NCI-H146 (cell line): ENCODE results near the gene ZNF146.
"Not testable (repeated sequence)": the region's sequence is repeated elsewhere in the genome, so short reads cannot be mapped to it uniquely, and the experiment has no call there.

Experiments
- DNase-seq: peaks from one replicate; lab custom pipeline; 2025; lab: John Stamatoyannopoulos, UW

ZNF146 gene

GRCh38 chr19:36236304-36236945 is 21.5 kb downstream of the ZNF146 start:
- DNase-seq: no peak

DNA sequence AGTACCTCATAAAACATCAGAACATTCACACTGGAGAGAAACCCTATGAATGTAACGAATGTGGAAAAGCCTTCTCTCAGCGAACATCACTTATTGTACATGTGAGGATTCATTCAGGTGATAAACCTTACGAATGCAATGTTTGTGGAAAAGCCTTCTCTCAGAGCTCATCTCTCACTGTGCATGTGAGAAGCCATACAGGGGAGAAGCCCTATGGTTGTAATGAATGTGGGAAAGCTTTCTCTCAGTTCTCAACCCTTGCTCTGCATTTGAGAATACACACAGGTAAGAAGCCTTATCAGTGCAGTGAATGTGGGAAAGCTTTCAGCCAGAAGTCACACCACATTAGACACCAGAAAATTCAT is 22.0 kb downstream of the ZNF146 start:
- DNase-seq: no peak

DNA sequence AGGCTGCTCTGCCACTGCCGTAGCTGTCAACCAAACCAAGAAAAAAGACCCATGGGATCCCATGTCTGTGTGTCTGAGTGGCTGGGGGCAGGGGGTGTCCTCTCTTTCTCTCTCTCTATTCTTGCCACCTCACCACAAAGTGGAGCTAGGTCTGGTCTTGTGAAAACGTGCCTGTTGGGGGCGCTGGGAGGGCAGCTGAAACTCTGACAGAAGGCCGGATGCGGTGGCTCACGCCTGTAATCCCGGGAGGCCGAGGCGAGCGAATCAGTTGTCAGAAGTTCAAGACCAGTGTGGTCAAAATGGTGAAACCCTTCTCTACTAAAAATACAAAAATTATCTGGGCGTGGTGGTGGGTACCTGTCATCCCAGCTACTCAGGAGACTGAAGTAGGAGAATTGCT is 29.2 kb downstream of the ZNF146 start:
- DNase-seq: no peak

GRCh38 chr19:36245210-36246005 is 30.5 kb downstream of the ZNF146 start:
- DNase-seq: no peak

GRCh38 chr19:36246006-36246481 is 31.1 kb downstream of the ZNF146 start:
- no peak for DNase-seq

DNA sequence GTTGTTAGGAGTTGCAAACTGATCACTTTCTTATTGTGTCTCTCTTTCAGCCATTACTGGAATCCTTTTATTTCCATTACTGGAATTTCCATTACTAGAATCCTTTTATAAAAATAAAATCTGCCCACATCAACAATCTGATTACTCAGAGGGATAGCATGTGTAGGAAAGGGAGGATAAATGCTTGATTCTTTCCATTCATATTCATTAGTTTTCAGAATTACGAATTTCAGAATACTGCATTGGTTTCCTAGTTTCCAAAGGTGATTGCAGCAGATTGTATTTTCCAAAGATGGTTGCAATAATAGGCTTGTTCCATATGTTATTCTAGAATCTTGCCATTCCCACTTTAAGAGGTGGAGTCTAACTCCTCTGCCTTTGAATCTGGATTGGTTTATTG is 37.1 kb downstream of the ZNF146 start:
- DNase-seq: no peak

- DNase-seq: no peak
Measured at GRCh38 chr19:36254848-36255247, 39.9 kb downstream of the ZNF146 start.

- no peak for DNase-seq
Measured at GRCh38 chr19:36255316-36255715, 40.4 kb downstream of the ZNF146 start.

- DNase-seq: no peak
Measured at GRCh38 chr19:36256064-36256463, 41.2 kb downstream of the ZNF146 start.

- DNase-seq: no peak
Measured at GRCh38 chr19:36256853-36257519, 42.1 kb downstream of the ZNF146 start.

DNA sequence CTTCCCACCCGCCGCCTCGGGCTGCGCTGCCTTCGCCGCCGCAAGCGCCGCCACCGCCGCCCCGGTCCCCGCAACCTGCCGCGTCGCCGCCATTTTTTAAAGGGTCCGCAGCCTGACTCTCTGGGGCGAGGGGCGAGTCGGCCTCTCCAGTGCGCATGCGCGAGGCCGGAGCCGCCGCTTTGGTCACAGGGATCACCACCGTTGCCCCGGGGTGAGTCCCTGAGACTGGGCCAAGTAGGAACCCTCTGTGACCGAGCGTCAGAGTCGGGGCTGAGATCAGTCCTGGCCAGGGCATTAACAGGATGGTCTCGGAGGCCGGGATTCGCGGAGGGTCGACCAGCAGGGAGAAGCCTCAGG is 42.6 kb downstream of the ZNF146 start:
- no peak for DNase-seq

- DNase-seq: no peak
Measured at GRCh38 chr19:36258028-36258875, 43.3 kb downstream of the ZNF146 start.

- no peak for DNase-seq
Measured at GRCh38 chr19:36259211-36259610, 44.3 kb downstream of the ZNF146 start.

GRCh38 chr19:36265064-36265463 is 50.2 kb downstream of the ZNF146 start:
- DNase-seq: no peak

DNA sequence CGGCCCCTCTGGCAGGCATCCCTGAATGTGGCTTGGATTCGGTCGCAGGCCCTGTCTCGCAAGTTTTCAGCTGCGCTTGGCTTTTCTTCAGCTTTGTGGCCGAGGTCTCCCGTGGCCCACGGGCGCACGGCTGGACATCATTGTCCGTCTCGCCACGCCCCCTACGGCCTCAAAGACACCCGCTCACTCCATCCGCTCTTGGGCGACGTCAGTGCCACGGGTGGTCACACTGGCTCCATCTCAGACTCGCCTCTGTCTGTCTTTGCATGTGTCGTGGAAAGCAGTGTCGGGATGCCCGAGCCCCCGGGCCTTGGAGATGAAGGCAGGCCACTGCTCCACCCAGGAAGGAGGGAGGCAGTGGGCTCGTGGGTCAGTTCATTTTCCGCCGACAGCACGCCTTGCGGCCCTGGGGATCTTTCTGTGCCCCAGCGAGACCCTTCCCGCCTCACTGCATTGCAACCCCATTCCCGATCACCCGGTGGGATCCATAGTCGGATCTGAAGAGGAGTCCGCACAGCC is 51.0 kb downstream of the ZNF146 start:
- DNase-seq: no peak

DNA sequence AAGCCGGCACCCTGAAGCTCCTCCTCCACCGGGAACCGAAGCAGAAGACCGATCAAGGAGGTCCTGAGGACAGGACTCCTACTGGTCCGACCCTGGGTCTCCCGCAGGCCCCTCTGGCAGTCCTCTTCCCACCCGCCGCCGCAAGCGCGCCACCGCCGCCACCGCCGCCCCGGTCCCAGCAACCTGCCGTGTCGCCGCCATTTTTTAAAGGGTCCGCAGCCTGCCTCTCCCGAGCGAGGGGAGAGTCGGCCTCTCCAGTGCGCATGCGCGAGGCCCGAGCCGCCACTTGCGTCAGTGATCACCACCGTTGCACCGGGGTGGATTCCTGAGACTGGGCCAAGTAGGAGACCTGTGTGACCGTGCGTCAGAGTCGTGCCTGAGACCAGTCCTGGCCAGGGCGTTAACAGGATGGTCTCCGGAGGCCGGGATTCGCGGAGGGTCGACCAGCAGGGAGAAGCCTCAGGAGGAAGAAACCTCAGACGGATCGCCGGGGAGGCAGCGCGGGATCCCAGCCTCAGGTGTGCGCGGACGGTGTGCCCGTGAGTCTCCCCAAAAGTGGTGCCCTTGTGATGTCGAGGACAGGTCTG is 51.6 kb downstream of the ZNF146 start:
- peak; percentile 36 for DNase-seq

- no peak for DNase-seq
Measured at GRCh38 chr19:36267061-36267845, 52.3 kb downstream of the ZNF146 start.

GRCh38 chr19:36268081-36268480 is 53.2 kb downstream of the ZNF146 start:
- not testable (repeated sequence) for DNase-seq

- not testable (repeated sequence) for DNase-seq
Measured at GRCh38 chr19:36268591-36268990, 53.7 kb downstream of the ZNF146 start.

DNA sequence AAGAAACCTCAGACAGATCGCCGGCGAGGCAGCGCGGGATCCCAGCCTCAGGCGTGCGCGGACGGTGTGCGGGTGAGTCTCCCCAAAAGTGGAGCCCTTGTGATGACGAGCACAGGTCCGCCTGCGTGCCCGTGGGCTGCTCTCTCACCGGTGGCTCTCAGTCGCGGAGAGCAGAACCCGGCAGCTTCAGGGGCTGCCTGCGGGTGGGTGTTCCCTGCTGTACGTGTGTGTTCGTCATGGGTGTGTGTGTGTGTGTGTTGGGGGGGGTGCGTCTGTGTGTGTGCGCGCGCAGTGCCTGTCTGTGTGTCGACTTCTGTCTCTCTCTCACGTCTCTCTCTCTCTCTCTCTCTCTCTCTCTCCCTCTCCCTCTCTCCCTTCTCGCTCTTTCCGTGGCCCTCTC is 54.4 kb downstream of the ZNF146 start:
- DNase-seq: not testable (repeated sequence)
